GM06990 (cell line): ENCODE data around the gene TSPYL6.
A peak's percentile ranks its signal among the peaks of the same experiment; 100 is the strongest.
"Not testable (repeated sequence)": the region's sequence is repeated elsewhere in the genome, so short reads cannot be mapped to it uniquely, and the experiment has no call there.

Experiments
- DNase-seq: peaks from one replicate; pipeline ENCODE4 v3.0.0-alpha.2; 2011; ENCODE audit not compliant: insufficient read length; ENCODE audit errors: extremely low read depth
- H3K27me3 ChIP-seq: replicated peaks from 2 replicates; pipeline ENCODE4 v1.6.0; 2011; ENCODE audit warnings: low read length; ENCODE audit not compliant: control insufficient read depth, insufficient read depth
- H3K36me3 ChIP-seq: 2 replicates; pipeline ENCODE4 v1.5.1; 2011; ENCODE audit warnings: low read length; ENCODE audit not compliant: control insufficient read depth, insufficient read depth
- H3K4me3 ChIP-seq: replicated peaks from 2 replicates; pipeline ENCODE4 v1.5.1; 2011; ENCODE audit warnings: low read depth, mild to moderate bottlenecking, control low read depth, low read length
- CTCF ChIP-seq: IDR thresholded peaks from 2 replicates; pipeline ENCODE4 v1.5.1; 2011; ENCODE audit warnings: low read length, control low read depth, mild to moderate bottlenecking, inconsistent platforms; ENCODE audit not compliant: insufficient read depth, poor library complexity, severe bottlenecking

TSPYL6 gene

DNA sequence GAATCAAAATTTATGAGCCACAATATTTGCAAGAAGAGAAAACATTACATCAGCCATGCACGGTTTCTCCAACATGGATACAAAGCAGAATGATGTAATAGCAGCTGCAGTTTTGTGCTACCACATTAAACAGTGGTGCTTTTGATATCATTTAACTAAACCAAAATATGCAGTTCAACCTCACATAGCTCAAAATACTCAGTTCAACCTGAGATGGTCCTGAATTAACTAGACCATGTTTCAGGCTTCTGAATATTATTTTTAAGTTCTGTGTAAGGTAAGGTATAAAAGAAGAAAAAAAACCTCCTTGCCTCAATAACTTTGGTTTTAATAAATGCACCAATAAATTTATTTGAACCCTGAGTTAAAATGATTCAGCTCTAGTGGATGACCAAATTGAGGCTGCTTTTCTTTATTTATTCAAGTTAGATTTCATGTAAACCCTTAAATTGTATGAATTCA lies 18.8 kb upstream of the TSPYL6 start:
- no peak for TF ChIP-seq CTCF
- Histone ChIP-seq H3K27me3 (no peaks in the 10 kb centered on the region), H3K4me3 (no peak overlapping the region), H3K36me3 (no peaks in the 10 kb centered on the region)
- DNase-seq, result no peak

GRCh38 chr2:54271843-54272627 lies 16.0 kb upstream of the TSPYL6 start:
- DNase-seq, result peak; percentile 49
- Histone ChIP-seq H3K4me3 (no peak overlapping the region), H3K36me3 (no peaks in the 10 kb centered on the region), H3K27me3 (no peaks in the 10 kb centered on the region)
- no peak for TF ChIP-seq CTCF

GRCh38 chr2:54271189-54271588 lies 15.2 kb upstream of the TSPYL6 start:
- no peaks in the 10 kb centered on the region for H3K36me3 ChIP-seq
- no peak for DNase-seq
- no peak for TF ChIP-seq CTCF
- H3K4me3 ChIP-seq, result no peak overlapping the region
- no peaks in the 10 kb centered on the region for H3K27me3 ChIP-seq

GRCh38 chr2:54267577-54267976 lies 11.5 kb upstream of the TSPYL6 start:
- DNase-seq, result no peak
- Histone ChIP-seq H3K36me3 (no peaks in the 10 kb centered on the region), H3K4me3 (no peak overlapping the region), H3K27me3 (no peaks in the 10 kb centered on the region)
- TF ChIP-seq CTCF, result no peak

- not testable (repeated sequence) for H3K4me3 ChIP-seq, DNase-seq, H3K36me3 ChIP-seq, H3K27me3 ChIP-seq
Observed at GRCh38 chr2:54265081-54265480, 9.1 kb upstream of the TSPYL6 start.

DNA sequence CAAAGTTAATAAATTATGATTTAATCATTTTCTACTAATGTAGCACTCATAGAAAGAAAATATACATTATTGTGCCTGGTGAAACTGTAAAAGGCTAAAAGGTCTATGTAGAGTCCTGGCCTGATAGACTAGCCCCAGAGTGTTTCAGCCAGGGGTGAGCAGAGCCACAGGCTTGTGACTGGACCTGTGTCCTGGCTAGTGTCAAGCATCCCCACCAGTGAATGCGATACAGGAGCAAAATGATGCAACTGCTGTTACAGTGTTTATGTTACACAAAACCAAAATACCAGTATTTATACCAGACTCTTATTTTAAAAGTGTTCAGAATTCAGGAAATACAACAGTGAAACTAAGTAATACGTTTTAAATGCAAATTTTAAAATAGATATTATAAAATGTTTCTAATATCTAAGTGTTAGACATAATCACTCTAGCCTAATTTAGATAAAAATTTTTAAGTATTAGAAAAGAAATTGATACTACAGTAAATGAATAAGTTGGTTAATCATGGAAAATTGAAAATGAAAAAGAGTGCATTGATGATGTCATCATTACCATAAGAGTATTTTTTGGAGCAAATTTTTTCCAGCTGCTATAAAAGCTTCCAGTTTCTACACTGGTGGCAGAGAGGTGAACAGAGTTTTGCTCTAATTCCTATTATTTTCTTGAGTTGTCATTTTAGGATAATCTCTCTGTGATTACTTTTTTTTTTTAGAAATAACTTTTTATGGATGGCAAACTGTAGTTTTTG lies 6.2 kb upstream of the TSPYL6 start:
- no peak for TF ChIP-seq CTCF
- H3K27me3 ChIP-seq, result no peaks in the 10 kb centered on the region
- DNase-seq, result no peak
- no peak overlapping the region for H3K4me3 ChIP-seq
- H3K36me3 ChIP-seq, result no peaks in the 10 kb centered on the region
